ENCODE data around the gene RDX. TPM values are rescaled to one million over a fixed set of nuclear protein-coding genes. Genes with fewer than 3 reads are reported as not detected.

The RDX gene
- total and polyA plus RNA-seq, 9 of the 15 experiments (the other 6 are each of a cell fraction or from before 2014, with no cell fraction given): 35.6 to 62.1 (median 54.3) TPM

- TF ChIP-seq FOXP4 (CRISPR knock-in tag; IDR thresholded peaks at IDR 0.05; ENCODE audit: borderline replicate concordance) (no peak), HCFC1 (IDR thresholded peaks at IDR 0.05; ENCODE audit: low read depth, low read length) (no peak), CREB5 (CRISPR knock-in tag; IDR thresholded peaks at IDR 0.05) (no peak), ZBTB12 (CRISPR knock-in tag; IDR thresholded peaks at IDR 0.05) (no peak), ZNF740 (CRISPR knock-in tag; IDR thresholded peaks at IDR 0.05) (no peak), ZNF740 (tag; IDR thresholded peaks at IDR 0.05) (no peak), ZNF586 (CRISPR knock-in tag; conservative IDR thresholded peaks at IDR 0.05) (no peak), TEAD4 (IDR thresholded peaks at IDR 0.05; ENCODE audit: low read length) (peak; percentile 57), TEAD4 (CRISPR knock-in tag; IDR thresholded peaks at IDR 0.05; ENCODE audit: borderline replicate concordance) (no peak), TSC22D4 (tag; IDR thresholded peaks at IDR 0.05) (no peak), KAT2B (IDR thresholded peaks at IDR 0.05; ENCODE audit: low read depth, low read length) (no peak), MYBL2 (IDR thresholded peaks at IDR 0.05; ENCODE audit: low read depth) (no peak), MYBL2 (CRISPR knock-in tag; IDR thresholded peaks at IDR 0.05; ENCODE audit: borderline replicate concordance) (no peak), DIDO1 (tag; IDR thresholded peaks at IDR 0.05; ENCODE audit: low read depth) (no peak), CBFA2T3 (IDR thresholded peaks at IDR 0.05) (peak; percentile 70), SMAD4 (CRISPR knock-in tag; conservative IDR thresholded peaks at IDR 0.05) (peak; percentile 44), ARID2 (IDR thresholded peaks at IDR 0.05) (no peak), ZNF384 (IDR thresholded peaks at IDR 0.05; ENCODE audit: low read depth, low read length) (peak; percentile 33; the same call in 1 of the 2 replicates), NFIX (CRISPR knock-in tag; IDR thresholded peaks at IDR 0.05; ENCODE audit: low read depth) (no peak), ZBTB34 (CRISPR knock-in tag; IDR thresholded peaks at IDR 0.05) (no peak), HMG20A (CRISPR knock-in tag; conservative IDR thresholded peaks at IDR 0.05) (no peak), THRAP3 (IDR thresholded peaks at IDR 0.05; ENCODE audit: borderline replicate concordance) (no peak)
Measured at GRCh38 chr11:110158317-110159200, 137.9 kb downstream of the RDX start (continued).

Measured in K562 (cell line).